Activated CD4-positive, alpha-beta T cell treated with anti-CD3 and anti-CD28 coated beads, Interleukin-2, amount 50 U/mL, for 4 hours (primary cell): ENCODE measurements around the gene GDPD5.

Source experiments
- DNase-seq, 2 experiments: peaks; one replicate each; pipeline ENCODE4 v3.0.0-alpha.2; 2020

GDPD5 gene

GRCh38 chr11:75557666-75558494 is 32.1 kb upstream of the GDPD5 start:
- DNase-seq, result no peak

- no peak for DNase-seq
Observed at GRCh38 chr11:75556275-75556674, 30.5 kb upstream of the GDPD5 start.

GRCh38 chr11:75555079-75555811 is 29.5 kb upstream of the GDPD5 start:
- DNase-seq, result no peak

- DNase-seq, result no peak
Observed at GRCh38 chr11:75554258-75555022, 28.7 kb upstream of the GDPD5 start.

GRCh38 chr11:75553889-75554257 is 28.1 kb upstream of the GDPD5 start:
- no peak for DNase-seq

GRCh38 chr11:75553182-75553581 is 27.4 kb upstream of the GDPD5 start:
- no peak for DNase-seq

GRCh38 chr11:75549370-75549958 is 23.7 kb upstream of the GDPD5 start:
- DNase-seq, result no peak

- DNase-seq, result no peak
Observed at GRCh38 chr11:75548595-75549272, 23.0 kb upstream of the GDPD5 start.

GRCh38 chr11:75547617-75548058 is 21.9 kb upstream of the GDPD5 start:
- DNase-seq, result no peak

- DNase-seq, result no peak
Observed at GRCh38 chr11:75547177-75547576, 21.4 kb upstream of the GDPD5 start.

- DNase-seq, result no peak
Observed at GRCh38 chr11:75543806-75544205, 18.1 kb upstream of the GDPD5 start.

- no peak for DNase-seq
Observed at GRCh38 chr11:75542088-75542438, 16.3 kb upstream of the GDPD5 start.

- no peak for DNase-seq
Observed at GRCh38 chr11:75541193-75542087, 15.7 kb upstream of the GDPD5 start.

- DNase-seq, result no peak
Observed at GRCh38 chr11:75539459-75540334, 14.0 kb upstream of the GDPD5 start.

GRCh38 chr11:75538150-75538942 is 12.6 kb upstream of the GDPD5 start:
- DNase-seq, result no peak

- DNase-seq, result no peak
Observed at GRCh38 chr11:75537740-75538139, 12.0 kb upstream of the GDPD5 start.

GRCh38 chr11:75536786-75537641 is 11.3 kb upstream of the GDPD5 start:
- DNase-seq, result peak; percentile 10 to 31

- DNase-seq, result no peak
Observed at GRCh38 chr11:75535071-75535470, 9.3 kb upstream of the GDPD5 start.
